OCI-LY1 (cell line): ENCODE results near the gene LINC01488.

Experiments used
- H2AFZ ChIP-seq: fragments of 200-600 bp; sonication (generic), shearing (Covaris generic); 2 replicates; pipeline ENCODE4 v1.6.0; 2014; ENCODE audit warnings: antibody characterized with exemption, mild to moderate bottlenecking, low read length
- H3F3A ChIP-seq: fragments of 200-600 bp; sonication (generic), shearing (Covaris generic); 2 replicates; pipeline ENCODE4 v1.6.0; 2014; ENCODE audit warnings: mild to moderate bottlenecking, antibody characterized with exemption, low read length, moderate library complexity; ENCODE audit not compliant: insufficient read depth
- H3K27ac ChIP-seq: fragments of 200-600 bp; sonication (generic); 2 replicates; pipeline ENCODE4 v1.5.1; 2014; ENCODE audit warnings: low read length, mixed run types, mild to moderate bottlenecking, low read depth; ENCODE audit not compliant: poor library complexity, severe bottlenecking
- H3K27me3 ChIP-seq: fragments of 200-600 bp; sonication (generic); 2 replicates; pipeline ENCODE4 v1.6.0; 2014; ENCODE audit warnings: antibody characterized with exemption, mild to moderate bottlenecking, low read length, moderate library complexity; ENCODE audit not compliant: insufficient read depth
- H3K36me3 ChIP-seq: fragments of 200-600 bp; sonication (generic); 2 replicates; pipeline ENCODE4 v1.6.1; 2014; ENCODE audit warnings: mild to moderate bottlenecking, antibody characterized with exemption, low read length, moderate library complexity, mixed read lengths; ENCODE audit not compliant: insufficient read depth
- H3K4me1 ChIP-seq: fragments of 200-600 bp; sonication (generic); 2 replicates; pipeline ENCODE4 v1.5.1; 2014; ENCODE audit warnings: mild to moderate bottlenecking, low read length, moderate library complexity; ENCODE audit not compliant: insufficient read depth, severe bottlenecking
- H3K4me2 ChIP-seq: fragments of 200-600 bp; sonication (generic), shearing (Covaris generic); 2 replicates; pipeline ENCODE4 v1.6.1; 2014; ENCODE audit warnings: low read length
- H3K4me3 ChIP-seq: fragments of 200-600 bp; sonication (generic); 2 replicates; pipeline ENCODE4 v1.5.1; 2014; ENCODE audit warnings: low read length, low read depth, mild to moderate bottlenecking, mixed read lengths; ENCODE audit not compliant: poor library complexity, severe bottlenecking
- H3K79me2 ChIP-seq: fragments of 200-600 bp; shearing (Covaris generic); 2 replicates; pipeline ENCODE4 v1.6.1; 2016; ENCODE audit warnings: mixed run types, low read length, mixed read lengths; ENCODE audit not compliant: insufficient read depth
- H3K9ac ChIP-seq: fragments of 200-600 bp; sonication (generic), shearing (Covaris generic); 2 replicates; pipeline ENCODE4 v1.6.1; 2014; ENCODE audit warnings: mild to moderate bottlenecking, low read length, mixed read lengths
- H3K9me2 ChIP-seq: fragments of 200-600 bp; sonication (generic), shearing (Covaris generic); 2 replicates; pipeline ENCODE4 v1.6.1; 2014; ENCODE audit warnings: low read depth, mild to moderate bottlenecking, low read length, mixed read lengths
- H3K9me3 ChIP-seq: fragments of 200-600 bp; shearing (Covaris generic); 2 replicates; pipeline ENCODE4 v1.6.1; 2014; ENCODE audit warnings: low read length, mixed read lengths
- H4K20me1 ChIP-seq: fragments of 200-600 bp; sonication (generic), shearing (Covaris generic); 2 replicates; pipeline ENCODE4 v1.6.0; 2016; ENCODE audit warnings: mild to moderate bottlenecking, low read length; ENCODE audit not compliant: insufficient read depth
- CTCF ChIP-seq: fragments of 200-600 bp; sonication (generic), shearing (Covaris generic); IDR thresholded peaks from 2 replicates; pipeline ENCODE4 v1.5.1; 2017; ENCODE audit warnings: mild to moderate bottlenecking, antibody characterized with exemption, low read length, moderate library complexity, mixed read lengths
- EZH2 ChIP-seq: fragments of 200-600 bp; sonication (generic), shearing (Covaris generic); IDR thresholded peaks from 2 replicates; pipeline ENCODE4 v1.8.0; 2017; ENCODE audit warnings: borderline replicate concordance, mixed run types, mild to moderate bottlenecking, antibody characterized with exemption, low read length, moderate library complexity, mixed read lengths

Gene LINC01488

GRCh38 chr11:69493931-69494821 lies 12.7 kb downstream of the LINC01488 start:
- Histone ChIP-seq H3K9me3 (no peaks in the 10 kb centered on the region), H3K36me3 (no peaks in the 10 kb centered on the region), H3K27ac (no peak overlapping the region), H3K79me2 (no peaks in the 10 kb centered on the region), H3K4me2 (no peak overlapping the region), H3K4me1 (no peaks in the 10 kb centered on the region), H2AFZ (no peak overlapping the region), H3K9ac (no peak overlapping the region), H4K20me1 (no peaks in the 10 kb centered on the region), H3K4me3 (no peak overlapping the region), H3F3A (no peaks in the 10 kb centered on the region), H3K9me2 (no peaks in the 10 kb centered on the region), H3K27me3 (no peaks in the 10 kb centered on the region; the same call in none of the 2 replicates)
- TF ChIP-seq EZH2, result no peak

GRCh38 chr11:69494851-69495250 lies 13.4 kb downstream of the LINC01488 start:
- no peak overlapping the region for H3K9ac ChIP-seq
- no peaks in the 10 kb centered on the region; the same call in none of the 2 replicates for H3K27me3 ChIP-seq
- no peaks in the 10 kb centered on the region for H3K79me2 ChIP-seq
- H3K4me1 ChIP-seq, result no peaks in the 10 kb centered on the region
- no peaks in the 10 kb centered on the region for H3F3A ChIP-seq
- H3K9me2 ChIP-seq, result no peaks in the 10 kb centered on the region
- H2AFZ ChIP-seq, result no peak overlapping the region
- H4K20me1 ChIP-seq, result no peaks in the 10 kb centered on the region
- no peak overlapping the region for H3K27ac ChIP-seq
- H3K4me3 ChIP-seq, result no peak overlapping the region
- H3K4me2 ChIP-seq, result no peak overlapping the region
- H3K9me3 ChIP-seq, result no peaks in the 10 kb centered on the region
- TF ChIP-seq CTCF (no peak), EZH2 (no peak)
- no peaks in the 10 kb centered on the region for H3K36me3 ChIP-seq

GRCh38 chr11:69495441-69496201 lies 14.2 kb downstream of the LINC01488 start:
- Histone ChIP-seq H4K20me1 (no peaks in the 10 kb centered on the region), H3K9ac (no peak overlapping the region), H3K4me2 (no peak overlapping the region), H3F3A (no peaks in the 10 kb centered on the region), H3K4me1 (no peaks in the 10 kb centered on the region), H2AFZ (no peak overlapping the region), H3K9me3 (no peaks in the 10 kb centered on the region), H3K79me2 (no peaks in the 10 kb centered on the region), H3K4me3 (no peak overlapping the region), H3K27me3 (no peaks in the 10 kb centered on the region; the same call in none of the 2 replicates), H3K9me2 (no peaks in the 10 kb centered on the region), H3K36me3 (no peaks in the 10 kb centered on the region), H3K27ac (no peak overlapping the region)
- no peak for TF ChIP-seq EZH2
- TF ChIP-seq CTCF, result no peak
